KMS-11 (cell line): ENCODE measurements around the gene RPS19.

Source experiments
- H2AFZ ChIP-seq: fragments of 200-600 bp; sonication (generic); 2 replicates; pipeline ENCODE4 v1.6.1; 2016; ENCODE audit warnings: antibody characterized with exemption, mixed run types, low read depth
- H3K27ac ChIP-seq: fragments of 200-600 bp; sonication (generic); 2 replicates; pipeline ENCODE4 v1.6.1; 2016; ENCODE audit warnings: mild to moderate bottlenecking, mixed run types
- H3K27me3 ChIP-seq: fragments of 200-600 bp; sonication (generic); 2 replicates; pipeline ENCODE4 v1.6.1; 2017; ENCODE audit warnings: mild to moderate bottlenecking, low read depth, mixed run types, moderate library complexity; ENCODE audit not compliant: insufficient read depth
- H3K36me3 ChIP-seq: fragments of 200-600 bp; sonication (generic); 2 replicates; pipeline ENCODE4 v1.6.1; 2017; ENCODE audit warnings: mild to moderate bottlenecking, mixed run types; ENCODE audit not compliant: insufficient read depth
- H3K4me1 ChIP-seq: fragments of 200-600 bp; sonication (generic); 2 replicates; pipeline ENCODE4 v1.6.1; 2016; ENCODE audit warnings: mild to moderate bottlenecking, low read depth, mixed run types; ENCODE audit not compliant: poor library complexity, severe bottlenecking
- H3K4me2 ChIP-seq: fragments of 200-600 bp; sonication (generic); 2 replicates; pipeline ENCODE4 v1.7.0; 2016; ENCODE audit warnings: mild to moderate bottlenecking, mixed run types
- H3K4me3 ChIP-seq: fragments of 200-600 bp; sonication (generic); IDR thresholded peaks from 2 replicates; pipeline ENCODE4 v1.6.1; 2017; ENCODE audit warnings: low read depth, low read length, mixed read lengths; ENCODE audit not compliant: insufficient read depth
- H3K79me2 ChIP-seq: fragments of 200-600 bp; sonication (generic); 2 replicates; pipeline ENCODE4 v1.6.1; 2016; ENCODE audit warnings: low read depth, mixed run types; ENCODE audit not compliant: insufficient read depth
- H3K9ac ChIP-seq: fragments of 200-600 bp; sonication (generic); 2 replicates; pipeline ENCODE4 v1.6.1; 2016; ENCODE audit warnings: mild to moderate bottlenecking, mixed run types
- H4K20me1 ChIP-seq: fragments of 200-600 bp; sonication (generic); 2 replicates; pipeline ENCODE4 v1.6.1; 2016; ENCODE audit warnings: mild to moderate bottlenecking, mixed run types; ENCODE audit not compliant: insufficient read depth
- TF ChIP-seq, protein P1 (sequence below): fragments of 200-600 bp; sonication (generic); conservative IDR thresholded peaks from 2 replicates; pipeline ENCODE4 v1.6.1; 2017; ENCODE audit warnings: low read depth, mild to moderate bottlenecking, antibody characterized with exemption, low read length, moderate library complexity, mixed read lengths

Gene RPS19

GRCh38 chr19:41918653-41919244 is 58.7 kb downstream of the RPS19 start:
- Histone ChIP-seq H4K20me1 (no peaks in the 10 kb centered on the region), H3K4me1 (no peaks in the 10 kb centered on the region), H3K36me3 (no peaks in the 10 kb centered on the region), H3K4me2 (no peak overlapping the region), H3K4me3 (no peak overlapping the region), H3K27ac (no peak overlapping the region), H3K27me3 (peaks cover 59% of the 10 kb centered on the region), H2AFZ (no peak overlapping the region), H3K9ac (no peak overlapping the region), H3K79me2 (no peaks in the 10 kb centered on the region)
- TF ChIP-seq, protein P1, sequence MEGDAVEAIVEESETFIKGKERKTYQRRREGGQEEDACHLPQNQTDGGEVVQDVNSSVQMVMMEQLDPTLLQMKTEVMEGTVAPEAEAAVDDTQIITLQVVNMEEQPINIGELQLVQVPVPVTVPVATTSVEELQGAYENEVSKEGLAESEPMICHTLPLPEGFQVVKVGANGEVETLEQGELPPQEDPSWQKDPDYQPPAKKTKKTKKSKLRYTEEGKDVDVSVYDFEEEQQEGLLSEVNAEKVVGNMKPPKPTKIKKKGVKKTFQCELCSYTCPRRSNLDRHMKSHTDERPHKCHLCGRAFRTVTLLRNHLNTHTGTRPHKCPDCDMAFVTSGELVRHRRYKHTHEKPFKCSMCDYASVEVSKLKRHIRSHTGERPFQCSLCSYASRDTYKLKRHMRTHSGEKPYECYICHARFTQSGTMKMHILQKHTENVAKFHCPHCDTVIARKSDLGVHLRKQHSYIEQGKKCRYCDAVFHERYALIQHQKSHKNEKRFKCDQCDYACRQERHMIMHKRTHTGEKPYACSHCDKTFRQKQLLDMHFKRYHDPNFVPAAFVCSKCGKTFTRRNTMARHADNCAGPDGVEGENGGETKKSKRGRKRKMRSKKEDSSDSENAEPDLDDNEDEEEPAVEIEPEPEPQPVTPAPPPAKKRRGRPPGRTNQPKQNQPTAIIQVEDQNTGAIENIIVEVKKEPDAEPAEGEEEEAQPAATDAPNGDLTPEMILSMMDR: no peak

- Histone ChIP-seq H4K20me1 (no peaks in the 10 kb centered on the region), H3K4me1 (no peaks in the 10 kb centered on the region), H3K4me3 (no peak overlapping the region), H3K9ac (no peak overlapping the region), H3K79me2 (no peaks in the 10 kb centered on the region), H3K4me2 (no peak overlapping the region), H3K27ac (no peak overlapping the region), H3K27me3 (peaks cover 64% of the 10 kb centered on the region), H2AFZ (no peak overlapping the region), H3K36me3 (no peaks in the 10 kb centered on the region)
- TF ChIP-seq, protein P1: no peak
Measured at GRCh38 chr19:41919948-41920712, 60.1 kb downstream of the RPS19 start.

DNA sequence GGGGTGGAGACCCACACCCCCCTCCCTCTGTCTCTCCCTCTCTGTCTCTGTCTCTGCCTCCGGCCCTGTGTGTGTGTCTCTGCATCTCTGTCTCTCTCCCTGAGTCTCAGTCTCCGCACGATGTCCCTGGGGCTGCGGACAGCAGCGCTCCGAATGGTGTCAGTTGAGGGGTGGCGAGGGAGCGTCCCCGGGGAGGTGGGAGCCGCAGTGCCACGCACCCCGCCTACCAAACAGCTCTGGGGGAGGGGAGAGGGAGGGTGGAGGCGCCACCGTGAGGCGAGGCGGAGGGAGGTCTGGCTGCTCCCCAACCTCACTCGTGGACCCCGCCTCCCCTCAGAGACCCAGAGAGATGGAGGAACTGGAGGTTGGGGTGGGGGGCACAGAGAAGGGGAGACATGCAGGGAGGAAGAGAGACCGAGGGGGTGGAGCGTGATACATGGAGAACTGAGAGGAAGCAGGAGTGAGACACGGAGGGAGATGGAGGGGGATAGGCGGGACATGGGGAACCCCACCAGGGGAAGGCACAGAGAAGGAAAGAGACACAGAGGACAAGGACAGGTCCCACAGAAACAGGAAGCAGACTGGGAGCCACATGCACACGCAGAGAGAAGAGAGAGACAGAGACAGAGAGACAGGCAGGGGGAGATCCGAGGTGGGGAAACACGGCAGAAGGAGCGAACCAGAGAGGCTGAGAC is 61.0 kb downstream of the RPS19 start:
- Histone ChIP-seq H3K4me2 (no peak overlapping the region), H3K27ac (no peak overlapping the region), H4K20me1 (no peaks in the 10 kb centered on the region), H3K36me3 (no peaks in the 10 kb centered on the region), H3K4me3 (no peak overlapping the region), H3K27me3 (peaks cover 67% of the 10 kb centered on the region), H3K4me1 (no peaks in the 10 kb centered on the region), H2AFZ (no peak overlapping the region), H3K9ac (no peak overlapping the region), H3K79me2 (no peaks in the 10 kb centered on the region)
- TF ChIP-seq, protein P1: no peak

GRCh38 chr19:41921577-41922576 is 61.8 kb downstream of the RPS19 start:
- Histone ChIP-seq H4K20me1 (no peaks in the 10 kb centered on the region), H3K9ac (no peak overlapping the region), H2AFZ (no peak overlapping the region), H3K79me2 (no peaks in the 10 kb centered on the region), H3K4me1 (no peaks in the 10 kb centered on the region), H3K27ac (no peak overlapping the region), H3K36me3 (no peaks in the 10 kb centered on the region), H3K27me3 (peaks cover 68% of the 10 kb centered on the region), H3K4me3 (no peak overlapping the region), H3K4me2 (no peak overlapping the region)
- TF ChIP-seq, protein P1: no peak
